Middle frontal gyrus (tissue), 1 donor: Measurements from ENCODE around the gene ABHD5.

Source experiments
- DNase-seq: peaks from one replicate; pipeline ENCODE4 v3.0.0-alpha.2; 2015; ENCODE audit warnings: low spot score; ENCODE audit errors: extremely low spot score

ABHD5 gene

GRCh38 chr3:43755516-43756200, 64.9 kb downstream of the ABHD5 start:
- no peak for DNase-seq

GRCh38 chr3:43757666-43758321, 67.1 kb downstream of the ABHD5 start:
- DNase-seq, result no peak

GRCh38 chr3:43758592-43759225, 68.0 kb downstream of the ABHD5 start:
- DNase-seq, result no peak

- DNase-seq, result no peak
Observed at GRCh38 chr3:43759297-43759782, 68.6 kb downstream of the ABHD5 start.

- no peak for DNase-seq
Observed at GRCh38 chr3:43759938-43760337, 69.2 kb downstream of the ABHD5 start.

GRCh38 chr3:43760938-43761337, 70.2 kb downstream of the ABHD5 start:
- DNase-seq, result no peak

GRCh38 chr3:43762451-43762850, 71.7 kb downstream of the ABHD5 start:
- no peak for DNase-seq

GRCh38 chr3:43764056-43764455, 73.3 kb downstream of the ABHD5 start:
- DNase-seq, result no peak

GRCh38 chr3:43764471-43764870, 73.7 kb downstream of the ABHD5 start:
- DNase-seq, result no peak

GRCh38 chr3:43765521-43765971, 74.8 kb downstream of the ABHD5 start:
- no peak for DNase-seq

GRCh38 chr3:43766672-43767465, 76.1 kb downstream of the ABHD5 start:
- DNase-seq, result no peak

- DNase-seq, result no peak
Observed at GRCh38 chr3:43768381-43768973, 77.7 kb downstream of the ABHD5 start.

- DNase-seq, result peak; percentile 62
Observed at GRCh38 chr3:43769097-43769884, 78.6 kb downstream of the ABHD5 start.

- no peak for DNase-seq
Observed at GRCh38 chr3:43769885-43770425, 79.2 kb downstream of the ABHD5 start.

GRCh38 chr3:43770426-43771103, 79.8 kb downstream of the ABHD5 start:
- DNase-seq, result no peak

GRCh38 chr3:43771610-43772009, 80.9 kb downstream of the ABHD5 start:
- DNase-seq, result no peak

- no peak for DNase-seq
Observed at GRCh38 chr3:43773273-43774094, 82.7 kb downstream of the ABHD5 start.

- DNase-seq, result no peak
Observed at GRCh38 chr3:43774799-43775198, 84.1 kb downstream of the ABHD5 start.

GRCh38 chr3:43776101-43776500, 85.4 kb downstream of the ABHD5 start:
- no peak for DNase-seq
